K562 (cell line): ENCODE data around the gene RANBP3.

Experiments
- FOXP1 ChIP-seq: sonication (generic); formaldehyde crosslinking; IDR thresholded peaks from 2 replicates; pipeline ENCODE4 v1.8.0; 2022; ENCODE audit warnings: mild to moderate bottlenecking, missing genetic modification reagents
- MTA2 ChIP-seq: fragments of 450-650 bp; IDR thresholded peaks from 2 replicates; pipeline ENCODE4 v1.6.1; 2016; ENCODE audit warnings: low read depth
- MTA3 ChIP-seq: fragments of 450-650 bp; formaldehyde crosslinking; IDR thresholded peaks from 2 replicates; pipeline ENCODE4 v1.6.1; 2017; ENCODE audit warnings: mild to moderate bottlenecking, borderline replicate concordance
- POLR2A ChIP-seq: fragments of 450-650 bp; conservative IDR thresholded peaks from 2 replicates; pipeline ENCODE4 v1.6.1; 2016
- TBP ChIP-seq: optimal IDR thresholded peaks from 2 replicates; pipeline ENCODE3; 2011; ENCODE audit warnings: low read depth, low read length, improper control_type of control experiment
- TF ChIP-seq, protein P1 (sequence below), 2 experiments: fragments of 450-650 bp in 1 of 2; sonication (generic) in 1 of 2; formaldehyde crosslinking; conservative IDR thresholded peaks; 2 replicates each; pipeline versions ENCODE4 v1.4.0 to v1.8.1; 2020 to 2022; ENCODE audit warnings: mild to moderate bottlenecking in 1 of 2, missing genetic modification reagents in 1 of 2
- TF ChIP-seq, protein P2 (sequence below), 3 experiments: IDR thresholded peaks in 2 of 3; conservative IDR thresholded peaks in 1 of 3; 2 replicates each; pipeline ENCODE4 v1.5.1; 2011 to 2012; ENCODE audit warnings: low read length in 3 of 3, mild to moderate bottlenecking in 3 of 3, control low read depth in 2 of 3, improper control_type of control experiment in 1 of 3, inconsistent platforms in 1 of 3, low read depth in 1 of 3, mixed read lengths in 1 of 3, moderate library complexity in 1 of 3; ENCODE audit not compliant: insufficient read depth in 2 of 3
- TF ChIP-seq, protein P3 (sequence below): sonication (generic); formaldehyde crosslinking; IDR thresholded peaks from 2 replicates; pipeline ENCODE4 v1.8.0; 2022; ENCODE audit warnings: missing genetic modification reagents, mild to moderate bottlenecking, moderate library complexity, borderline replicate concordance

DNA sequence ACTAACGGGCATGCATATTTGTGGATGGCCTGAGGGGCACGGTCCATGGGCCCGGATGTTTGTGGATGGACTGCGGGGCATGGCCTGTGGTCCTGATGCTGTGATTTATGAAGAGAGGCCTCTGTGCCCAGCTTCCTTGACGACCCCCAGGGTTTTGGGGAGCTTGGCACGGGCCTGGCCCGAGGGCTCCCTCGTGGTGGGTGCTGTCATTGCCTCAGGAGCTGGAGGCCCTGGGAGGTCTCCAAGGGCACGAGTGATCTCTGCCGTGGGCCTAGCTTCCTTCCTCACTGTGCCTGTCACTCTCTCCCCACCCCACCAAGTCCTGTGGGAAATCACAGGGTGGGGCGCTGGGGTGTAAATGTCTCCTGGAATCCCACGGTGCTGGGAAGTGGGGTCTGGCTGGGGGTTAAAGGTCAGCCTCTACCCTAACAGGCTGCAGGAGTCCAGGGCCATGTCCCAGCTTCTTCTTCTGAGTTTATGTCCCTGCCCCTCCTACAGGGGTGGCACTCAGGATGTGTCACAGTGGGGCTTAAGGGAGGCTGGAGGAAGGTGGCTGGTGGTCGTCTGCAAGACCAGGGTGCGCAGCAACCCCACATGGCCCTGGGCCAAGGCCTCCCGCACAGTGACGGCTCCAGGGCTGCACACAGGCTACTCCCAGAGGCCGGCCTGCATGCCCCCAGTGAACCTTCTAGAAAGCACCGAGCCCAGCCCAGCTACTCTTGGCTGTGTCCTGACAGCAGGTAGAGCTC is 27.6 kb upstream of the RANBP3 start:
- TF ChIP-seq TBP (no peak), MTA3 (no peak), POLR2A (no peak), MTA2 (no peak), FOXP1 (CRISPR knock-in tag) (no peak)
- TF ChIP-seq, protein P1, sequence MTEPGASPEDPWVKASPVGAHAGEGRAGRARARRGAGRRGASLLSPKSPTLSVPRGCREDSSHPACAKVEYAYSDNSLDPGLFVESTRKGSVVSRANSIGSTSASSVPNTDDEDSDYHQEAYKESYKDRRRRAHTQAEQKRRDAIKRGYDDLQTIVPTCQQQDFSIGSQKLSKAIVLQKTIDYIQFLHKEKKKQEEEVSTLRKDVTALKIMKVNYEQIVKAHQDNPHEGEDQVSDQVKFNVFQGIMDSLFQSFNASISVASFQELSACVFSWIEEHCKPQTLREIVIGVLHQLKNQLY (CRISPR knock-in tag; conservative IDR thresholded peaks at IDR 0.05) = no peak
- TF ChIP-seq, protein P2, sequence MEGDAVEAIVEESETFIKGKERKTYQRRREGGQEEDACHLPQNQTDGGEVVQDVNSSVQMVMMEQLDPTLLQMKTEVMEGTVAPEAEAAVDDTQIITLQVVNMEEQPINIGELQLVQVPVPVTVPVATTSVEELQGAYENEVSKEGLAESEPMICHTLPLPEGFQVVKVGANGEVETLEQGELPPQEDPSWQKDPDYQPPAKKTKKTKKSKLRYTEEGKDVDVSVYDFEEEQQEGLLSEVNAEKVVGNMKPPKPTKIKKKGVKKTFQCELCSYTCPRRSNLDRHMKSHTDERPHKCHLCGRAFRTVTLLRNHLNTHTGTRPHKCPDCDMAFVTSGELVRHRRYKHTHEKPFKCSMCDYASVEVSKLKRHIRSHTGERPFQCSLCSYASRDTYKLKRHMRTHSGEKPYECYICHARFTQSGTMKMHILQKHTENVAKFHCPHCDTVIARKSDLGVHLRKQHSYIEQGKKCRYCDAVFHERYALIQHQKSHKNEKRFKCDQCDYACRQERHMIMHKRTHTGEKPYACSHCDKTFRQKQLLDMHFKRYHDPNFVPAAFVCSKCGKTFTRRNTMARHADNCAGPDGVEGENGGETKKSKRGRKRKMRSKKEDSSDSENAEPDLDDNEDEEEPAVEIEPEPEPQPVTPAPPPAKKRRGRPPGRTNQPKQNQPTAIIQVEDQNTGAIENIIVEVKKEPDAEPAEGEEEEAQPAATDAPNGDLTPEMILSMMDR (IDR thresholded peaks at IDR 0.05 in 2 of 3, conservative IDR thresholded peaks at IDR 0.05 in 1 of 3; ENCODE audit: insufficient read depth in 2 of 3, low read depth in 1 of 3, low read length in 3 of 3) = no peak
- TF ChIP-seq, protein P3, sequence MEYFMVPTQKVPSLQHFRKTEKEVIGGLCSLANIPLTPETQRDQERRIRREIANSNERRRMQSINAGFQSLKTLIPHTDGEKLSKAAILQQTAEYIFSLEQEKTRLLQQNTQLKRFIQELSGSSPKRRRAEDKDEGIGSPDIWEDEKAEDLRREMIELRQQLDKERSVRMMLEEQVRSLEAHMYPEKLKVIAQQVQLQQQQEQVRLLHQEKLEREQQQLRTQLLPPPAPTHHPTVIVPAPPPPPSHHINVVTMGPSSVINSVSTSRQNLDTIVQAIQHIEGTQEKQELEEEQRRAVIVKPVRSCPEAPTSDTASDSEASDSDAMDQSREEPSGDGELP = no peak
